ENCODE results near the gene GRAMD1B.

- TF ChIP-seq CTCF (IDR thresholded peaks at IDR 0.05; ENCODE audit: insufficient read depth, low read length) (no peak), POLR2AphosphoS5 (IDR thresholded peaks at IDR 0.05; ENCODE audit: low read depth) (no peak)
Measured at GRCh38 chr11:123659311-123659710, 229.2 kb downstream of the GRAMD1B start.
